Tracheal epithelial cell (primary cell): ENCODE data around the gene RPGRIP1L. TPM values are rescaled to one million over a fixed set of nuclear protein-coding genes. Genes with fewer than 3 reads are reported as not detected.

Experiments used
- total RNA-seq: library from RNA; depleted of rRNA; stranded (reverse); fragments of >200 nt; gene quantifications from 2 replicates; pipeline ENCODE4 v1.2.1, GENCODE V29; 2014

The RPGRIP1L gene
- 4.3 and 5.1 TPM in 2 replicates for total RNA-seq

DNA sequence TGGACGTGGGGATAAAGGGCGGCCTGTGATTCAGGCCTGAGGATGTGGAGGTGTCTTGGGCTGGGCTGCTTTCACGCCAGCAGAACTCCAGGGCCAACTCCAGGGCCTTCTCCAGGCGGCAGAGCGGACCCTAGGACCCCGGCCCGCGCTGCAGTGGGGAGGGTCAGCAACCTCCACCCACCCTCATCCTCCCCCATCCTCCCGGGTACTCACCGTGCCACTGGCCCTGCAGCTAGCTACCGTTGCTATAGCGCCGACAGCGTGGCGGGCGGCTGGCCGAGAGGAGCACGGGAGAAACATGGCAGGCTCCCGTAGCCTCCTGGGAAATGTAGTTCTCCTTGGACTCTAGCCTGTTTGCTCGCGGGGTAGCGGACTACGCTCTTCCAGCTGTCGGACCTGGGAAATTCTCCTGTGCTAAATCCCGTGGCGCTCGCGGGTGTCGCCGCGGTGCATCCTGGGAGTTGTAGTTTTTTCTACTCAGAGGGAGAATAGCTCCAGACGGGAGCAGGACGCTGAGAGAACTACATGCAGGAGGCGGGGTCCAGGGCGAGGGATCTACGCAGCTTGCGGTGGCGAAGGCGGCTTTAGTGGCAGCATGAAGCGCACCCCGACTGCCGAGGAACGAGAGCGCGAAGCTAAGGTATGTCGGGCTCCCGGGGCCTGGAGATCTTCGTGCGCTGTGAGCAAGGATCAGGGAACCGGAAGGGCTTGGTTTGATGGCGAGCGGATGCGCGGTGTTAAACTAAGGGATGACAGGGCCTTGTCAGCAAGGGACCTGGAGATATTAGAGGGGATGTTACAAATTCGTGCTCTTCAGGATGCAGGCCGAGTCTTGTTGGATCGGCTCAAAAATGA, at the start of gene RPGRIP1L, which contains the start of gene FTO:
Gene RPGRIP1L (minus strand): TSS at position 270 of the 855 bp plus-strand sequence. CDS start 3,136 bp downstream, outside the sequence.
Gene FTO (plus strand): TSS at position 567 of the 855 bp plus-strand sequence.

Other genes with a start within 250 kb of the RPGRIP1L start
- 34.0 and 61.4 TPM in 2 replicates for gene AKTIP, start 200.7 kb downstream of the RPGRIP1L start, total RNA-seq
- 47.7 and 50.9 TPM in 2 replicates for gene FTO, start 297 bp upstream of the RPGRIP1L start, total RNA-seq